Stimulated activated naive CD8-positive, alpha-beta T cell treated with anti-CD3 and anti-CD28 coated beads, Interleukin-15, amount 100 ng/mL, for 72 hours (primary cell): ENCODE measurements around the gene GALNT2.
A peak's percentile ranks its signal among the peaks of the same experiment; 100 is the strongest.

Source experiments
- ATAC-seq: fragments of 150-1000 bp; cut with Tn5 transposase; 2 replicates; pipeline ENCODE4 v1.10.0; 2021; ENCODE audit warnings: mild to moderate bottlenecking, moderate library complexity
- DNase-seq, 2 donors: peaks; one replicate each; pipeline ENCODE4 v3.0.0; 2021 to 2022
- H3K27ac Mint-ChIP-seq, 2 donors: one replicate each; pipeline ENCODE4 v1.8.0; 2022; ENCODE audit warnings: mild to moderate bottlenecking in 2 of 2, mixed read lengths in 2 of 2, moderate library complexity in 2 of 2
- H3K27me3 Mint-ChIP-seq: one replicate; pipeline ENCODE4 v1.8.0; 2022; ENCODE audit warnings: mixed read lengths
- H3K4me1 Mint-ChIP-seq: one replicate; pipeline ENCODE4 v1.8.0; 2022; ENCODE audit warnings: mild to moderate bottlenecking, mixed read lengths
- H3K4me3 Mint-ChIP-seq, 2 donors: one replicate each; pipeline ENCODE4 v1.8.0; 2022; ENCODE audit warnings: mild to moderate bottlenecking in 2 of 2, mixed read lengths in 2 of 2, moderate library complexity in 1 of 2
- H3K9me3 Mint-ChIP-seq, 2 donors: one replicate each; pipeline ENCODE4 v1.8.0; 2022; ENCODE audit warnings: mixed read lengths in 2 of 2

GALNT2 gene

GRCh38 chr1:230242326-230242725 is 175.3 kb downstream of the GALNT2 start:
- ATAC-seq (no peak), DNase-seq (no peak)
- Mint-ChIP-seq H3K9me3 (peaks cover 0 to 5% of the 10 kb centered on the region in 2 donors), H3K4me1 (peaks cover 55% of the 10 kb centered on the region), H3K27ac (peak overlapping the region in 1 of 2 donors; percentile 98), H3K4me3 (no peak overlapping the region), H3K27me3 (no peaks in the 10 kb centered on the region)

DNA sequence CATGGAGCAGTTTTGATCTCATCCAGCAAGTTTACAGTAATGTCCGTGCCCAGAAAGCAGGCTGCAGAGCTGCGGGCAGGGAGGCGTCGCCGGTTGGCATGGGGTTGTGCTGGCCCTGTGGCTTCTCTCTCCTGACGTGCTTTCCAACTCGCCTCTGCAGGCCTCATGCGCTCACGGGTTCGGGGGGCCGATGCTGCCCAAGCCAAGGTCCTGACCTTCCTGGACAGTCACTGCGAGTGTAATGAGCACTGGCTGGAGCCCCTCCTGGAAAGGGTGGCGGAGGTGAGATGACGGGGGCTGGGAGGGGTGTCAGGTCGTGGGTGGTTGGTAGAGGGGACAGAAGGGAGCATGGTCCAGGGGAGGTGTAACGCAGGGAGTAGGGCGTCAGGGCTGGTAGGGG is 176.1 kb downstream of the GALNT2 start:
- Mint-ChIP-seq H3K27me3 (no peaks in the 10 kb centered on the region), H3K4me1 (peaks cover 55% of the 10 kb centered on the region), H3K27ac (no peak overlapping the region), H3K9me3 (peaks cover 0 to 5% of the 10 kb centered on the region in 2 donors), H3K4me3 (no peak overlapping the region)
- DNase-seq (no peak), ATAC-seq (no peak)

- Mint-ChIP-seq H3K9me3 (peaks cover 0 to 5% of the 10 kb centered on the region in 2 donors), H3K27ac (peak overlapping the region in 1 of 2 donors; percentile 16), H3K4me1 (peaks cover 55% of the 10 kb centered on the region), H3K4me3 (no peak overlapping the region), H3K27me3 (no peaks in the 10 kb centered on the region)
- ATAC-seq (no peak), DNase-seq (no peak)
These were observed 176.7 kb downstream of the GALNT2 start for GRCh38 chr1:230243583-230244353.

DNA sequence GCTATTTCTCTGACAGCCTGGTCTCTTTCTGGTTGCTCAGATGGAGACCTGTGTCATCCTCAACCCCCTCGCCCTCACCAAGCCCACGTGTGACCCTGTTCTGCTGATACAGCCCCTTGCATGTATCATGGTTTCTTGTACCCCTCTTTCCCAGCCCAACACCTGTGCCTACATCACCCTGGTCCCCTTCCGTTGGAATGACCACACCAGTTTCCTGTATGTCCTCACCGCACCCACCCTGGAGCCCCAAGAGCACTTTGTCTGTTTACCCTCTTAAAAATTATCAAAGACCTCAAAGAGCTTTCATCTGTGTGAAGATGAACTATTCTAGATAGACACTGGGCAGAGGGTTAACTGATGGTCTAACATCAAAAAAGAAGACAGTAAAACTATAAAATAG is 179.5 kb downstream of the GALNT2 start:
- Mint-ChIP-seq H3K9me3 (no peaks in the 10 kb centered on the region), H3K27me3 (no peaks in the 10 kb centered on the region), H3K27ac (peak overlapping the region; percentile 7 to 92), H3K4me3 (no peak overlapping the region), H3K4me1 (peaks cover 37% of the 10 kb centered on the region)
- no peak for DNase-seq
- ATAC-seq, result no peak

GRCh38 chr1:230248016-230248888 is 181.2 kb downstream of the GALNT2 start:
- H3K27ac Mint-ChIP-seq, result no peak overlapping the region
- DNase-seq (no peak), ATAC-seq (no peak)
- no peaks in the 10 kb centered on the region for H3K9me3 Mint-ChIP-seq
- H3K4me1 Mint-ChIP-seq, result peaks cover 35% of the 10 kb centered on the region
- H3K4me3 Mint-ChIP-seq, result no peak overlapping the region
- no peaks in the 10 kb centered on the region for H3K27me3 Mint-ChIP-seq

GRCh38 chr1:230248889-230249270 is 181.8 kb downstream of the GALNT2 start:
- ATAC-seq (no peak), DNase-seq (no peak)
- peaks cover 29% of the 10 kb centered on the region for H3K4me1 Mint-ChIP-seq
- H3K9me3 Mint-ChIP-seq, result no peaks in the 10 kb centered on the region
- H3K4me3 Mint-ChIP-seq, result no peak overlapping the region
- H3K27ac Mint-ChIP-seq, result no peak overlapping the region
- H3K27me3 Mint-ChIP-seq, result no peaks in the 10 kb centered on the region

- DNase-seq (no peak), ATAC-seq (no peak)
- Mint-ChIP-seq H3K9me3 (no peaks in the 10 kb centered on the region), H3K4me3 (no peak overlapping the region), H3K27me3 (no peaks in the 10 kb centered on the region), H3K4me1 (peaks cover 26% of the 10 kb centered on the region), H3K27ac (peak overlapping the region in 1 of 2 donors; percentile 96)
These were observed 182.8 kb downstream of the GALNT2 start for GRCh38 chr1:230249695-230250480.

- ATAC-seq (no peak), DNase-seq (no peak)
- H3K4me3 Mint-ChIP-seq, result no peak overlapping the region
- H3K4me1 Mint-ChIP-seq, result peaks cover 24% of the 10 kb centered on the region
- H3K9me3 Mint-ChIP-seq, result no peaks in the 10 kb centered on the region
- no peak overlapping the region for H3K27ac Mint-ChIP-seq
- no peaks in the 10 kb centered on the region for H3K27me3 Mint-ChIP-seq
These were observed 183.6 kb downstream of the GALNT2 start for GRCh38 chr1:230250666-230251065.

GRCh38 chr1:230251644-230252191 is 184.7 kb downstream of the GALNT2 start:
- Mint-ChIP-seq H3K4me3 (no peak overlapping the region), H3K27ac (peak overlapping the region; percentile 19 to 94), H3K27me3 (no peaks in the 10 kb centered on the region), H3K9me3 (no peaks in the 10 kb centered on the region), H3K4me1 (peaks cover 14% of the 10 kb centered on the region)
- DNase-seq (peak in 1 of 2 donors; percentile 33), ATAC-seq (peak; percentile 91)

- DNase-seq (no peak), ATAC-seq (no peak)
- Mint-ChIP-seq H3K9me3 (no peaks in the 10 kb centered on the region), H3K4me3 (no peak overlapping the region), H3K27me3 (no peaks in the 10 kb centered on the region), H3K27ac (no peak overlapping the region), H3K4me1 (peaks cover 12% of the 10 kb centered on the region)
These were observed 186.1 kb downstream of the GALNT2 start for GRCh38 chr1:230253150-230253549.

DNA sequence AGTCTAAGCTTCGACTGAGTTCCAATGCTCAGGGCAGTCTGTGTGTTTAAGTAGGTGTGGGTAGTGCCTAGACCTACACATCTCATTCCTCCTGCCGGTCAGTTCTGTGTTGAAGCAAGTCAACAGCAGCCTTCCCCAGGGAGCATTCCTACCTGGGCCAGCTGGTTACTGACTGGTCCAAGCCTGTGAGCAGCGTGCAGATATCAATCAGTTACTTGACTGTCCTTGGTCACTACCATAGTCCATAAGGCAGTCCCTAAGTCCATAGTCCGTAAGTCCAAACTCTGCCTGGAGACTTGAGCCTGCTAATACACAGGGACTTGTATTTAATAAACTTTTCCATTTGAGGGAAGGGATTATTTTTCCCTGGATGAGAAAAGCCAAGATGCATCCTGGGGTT is 187.2 kb downstream of the GALNT2 start:
- Mint-ChIP-seq H3K4me1 (peaks cover 12% of the 10 kb centered on the region), H3K27me3 (no peaks in the 10 kb centered on the region), H3K9me3 (no peaks in the 10 kb centered on the region), H3K27ac (no peak overlapping the region), H3K4me3 (no peak overlapping the region)
- no peak for ATAC-seq
- DNase-seq, result no peak

DNA sequence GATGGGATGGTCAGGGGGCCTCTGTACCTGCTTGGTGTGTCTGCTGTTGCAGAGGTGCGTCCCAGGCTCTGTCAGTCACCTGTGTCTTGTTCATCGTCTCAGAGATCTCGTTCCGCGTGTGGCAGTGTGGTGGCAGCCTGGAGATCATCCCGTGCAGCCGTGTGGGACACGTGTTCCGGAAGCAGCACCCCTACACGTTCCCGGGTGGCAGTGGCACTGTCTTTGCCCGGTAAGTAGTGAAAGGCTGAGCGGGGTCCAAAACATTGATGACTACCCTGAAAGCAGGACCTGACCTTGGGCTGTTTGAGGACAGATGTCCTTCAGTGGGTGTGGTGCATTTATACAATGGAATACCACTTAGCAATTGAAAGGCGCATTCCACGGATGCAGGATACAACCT is 188.1 kb downstream of the GALNT2 start:
- no peak overlapping the region for H3K4me3 Mint-ChIP-seq
- no peaks in the 10 kb centered on the region for H3K27me3 Mint-ChIP-seq
- H3K9me3 Mint-ChIP-seq, result no peaks in the 10 kb centered on the region
- DNase-seq (no peak), ATAC-seq (no peak)
- no peak overlapping the region for H3K27ac Mint-ChIP-seq
- H3K4me1 Mint-ChIP-seq, result peaks cover 12% of the 10 kb centered on the region

DNA sequence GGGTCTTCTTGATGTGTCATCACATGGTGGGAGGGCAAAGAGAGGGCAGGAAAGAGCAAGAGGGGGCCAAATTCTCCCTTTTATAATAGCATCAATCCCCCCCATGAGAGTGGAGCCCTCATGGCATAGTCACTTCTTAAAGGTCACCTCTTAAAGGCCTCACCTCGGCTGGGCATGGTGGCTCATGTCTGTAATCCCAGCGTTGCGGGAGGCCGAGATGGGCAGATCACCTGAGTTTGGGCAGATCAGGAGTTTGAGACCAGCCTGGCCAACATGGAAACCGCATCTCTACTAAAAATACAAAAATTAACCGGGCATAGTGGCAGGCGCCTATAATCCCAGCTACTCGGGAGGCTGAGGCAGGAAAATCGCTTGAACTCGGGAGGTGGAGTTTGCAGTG is 189.0 kb downstream of the GALNT2 start:
- H3K27me3 Mint-ChIP-seq, result no peaks in the 10 kb centered on the region
- no peak overlapping the region for H3K4me3 Mint-ChIP-seq
- peaks cover 12% of the 10 kb centered on the region for H3K4me1 Mint-ChIP-seq
- H3K9me3 Mint-ChIP-seq, result no peaks in the 10 kb centered on the region
- H3K27ac Mint-ChIP-seq, result peak overlapping the region in 1 of 2 donors; percentile 24
- ATAC-seq (no peak), DNase-seq (no peak)

DNA sequence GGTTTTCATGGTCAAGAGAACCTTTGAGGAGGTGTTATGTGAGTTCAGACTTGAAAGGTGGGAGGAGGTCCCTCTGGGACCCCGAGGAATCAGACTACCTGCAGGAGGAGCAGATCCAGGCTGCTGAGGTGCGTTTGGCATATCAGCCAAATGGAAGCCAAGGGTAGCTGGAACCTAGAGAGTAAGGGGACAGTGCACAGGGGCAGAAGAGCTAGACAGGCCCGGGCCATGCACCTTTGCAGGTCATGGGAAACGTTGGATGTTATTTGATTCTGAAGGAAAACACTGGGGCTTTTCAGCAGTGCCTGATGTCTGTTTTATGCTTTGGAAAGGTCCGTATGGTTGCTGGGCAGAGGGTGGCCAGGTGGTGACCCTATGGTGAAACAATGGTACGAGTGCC is 189.9 kb downstream of the GALNT2 start:
- Mint-ChIP-seq H3K9me3 (no peaks in the 10 kb centered on the region), H3K27ac (no peak overlapping the region), H3K27me3 (no peaks in the 10 kb centered on the region), H3K4me3 (no peak overlapping the region), H3K4me1 (peaks cover 4% of the 10 kb centered on the region)
- no peak for DNase-seq
- ATAC-seq, result no peak

DNA sequence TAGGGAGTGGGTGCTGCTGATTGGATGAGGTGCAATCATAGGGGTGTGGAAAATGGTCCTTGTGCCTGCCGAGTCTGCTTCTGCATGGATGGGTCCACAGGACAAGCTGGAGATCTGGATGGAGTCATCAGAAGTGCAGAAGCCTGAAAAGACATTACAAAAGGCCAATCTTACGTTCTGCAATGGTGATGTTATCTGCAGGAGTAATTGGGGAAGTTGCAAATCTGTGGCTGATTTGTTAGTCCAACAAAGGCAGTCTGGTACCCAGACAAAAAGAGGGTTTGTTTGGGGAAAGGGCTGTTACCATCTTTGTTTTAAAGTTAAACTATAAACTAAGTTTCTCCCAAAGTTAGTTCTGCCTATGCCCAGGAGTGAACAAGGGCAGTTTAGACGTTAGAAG is 192.6 kb downstream of the GALNT2 start:
- H3K9me3 Mint-ChIP-seq, result no peaks in the 10 kb centered on the region
- H3K4me3 Mint-ChIP-seq, result no peak overlapping the region
- peaks cover 4% of the 10 kb centered on the region for H3K4me1 Mint-ChIP-seq
- no peaks in the 10 kb centered on the region for H3K27me3 Mint-ChIP-seq
- H3K27ac Mint-ChIP-seq, result no peak overlapping the region
- DNase-seq (no peak), ATAC-seq (no peak)
